GM12878 (cell line): ENCODE measurements around the gene CARD19. TPM values are rescaled to one million over a fixed set of nuclear protein-coding genes. Genes with fewer than 3 reads are reported as not detected.

Experiments
- ATAC-seq: fragments of 200-7000 bp; cut with Tn5 transposase; 3 replicates; pipeline ENCODE4 v1.9.1; 2020; ENCODE audit warnings: mild to moderate bottlenecking, moderate library complexity
- BruUV-seq: library from RNA; stranded (reverse); fragments of 400-500 nt; replicated peaks from 2 replicates; lab custom pipeline; 2021; lab: Mats Ljungman, UMichigan
- CTCF ChIA-PET: fragments of 300-600 bp; sonication (Branson Sonifier 250); formaldehyde crosslinking; extraction: SDS; loops from one replicate; lab custom pipeline; 2021; ENCODE audit warnings: inconsistent platforms; lab: Yijun Ruan, JAX
- POLR2A ChIA-PET: fragments of 350-600 bp; formaldehyde crosslinking; extraction: SDS; loops from one replicate; lab custom pipeline; 2021; ENCODE audit warnings: inconsistent platforms; lab: Charles Lee
- RAD21 ChIA-PET: fragments of 300-600 bp; sonication (Branson Sonifier 250); formaldehyde crosslinking; loops from one replicate; lab custom pipeline; 2023; ENCODE audit warnings: antibody characterized with exemption; ENCODE audit not compliant: unreplicated experiment; lab: Charles Lee
- SMC1A ChIA-PET: fragments of 300-600 bp; sonication (Branson Sonifier 250); formaldehyde crosslinking; loops from one replicate; lab custom pipeline; 2023; ENCODE audit not compliant: unreplicated experiment, uncharacterized antibody; lab: Charles Lee
- DNase-seq: peaks from one replicate; pipeline ENCODE4 v3.0.0-alpha.2; 2011; ENCODE audit warnings: low read depth, low spot score
- FAIRE-seq: peaks from 3 replicates; lab custom pipeline; 2011; peaks lifted over from hg19 to GRCh38; lab: Jason Lieb, UNC
- H2AFZ ChIP-seq: 2 replicates; pipeline ENCODE4 v1.6.0; 2011; ENCODE audit warnings: low read depth, low read length, control low read depth; ENCODE audit not compliant: control insufficient read depth
- H3K27ac ChIP-seq: 2 replicates; pipeline ENCODE4 v1.5.1; 2011; ENCODE audit warnings: control low read depth; ENCODE audit not compliant: control insufficient read depth, insufficient read depth
- H3K27me3 ChIP-seq, 2 experiments: replicated peaks in 1 of 2; 2 replicates each; pipeline versions ENCODE4 v1.6.0 to v1.6.1; 2011; ENCODE audit warnings: low read length in 1 of 2; ENCODE audit not compliant: control insufficient read depth in 2 of 2, insufficient read depth in 2 of 2
- H3K36me3 ChIP-seq, 2 experiments: 2 replicates each; pipeline ENCODE4 v1.5.1; 2011; ENCODE audit warnings: low read length in 1 of 2; ENCODE audit not compliant: control insufficient read depth in 2 of 2, insufficient read depth in 2 of 2
- H3K4me1 ChIP-seq: 2 replicates; pipeline ENCODE4 v1.6.1; 2011; ENCODE audit warnings: mild to moderate bottlenecking, low read length, moderate library complexity, mixed read lengths; ENCODE audit not compliant: control insufficient read depth, insufficient read depth
- H3K4me2 ChIP-seq: 2 replicates; pipeline ENCODE4 v1.6.0; 2011; ENCODE audit warnings: control low read depth; ENCODE audit not compliant: control insufficient read depth, insufficient read depth
- H3K4me3 ChIP-seq: fragments of 200-600 bp; sonication (generic); 2 replicates; pipeline ENCODE4 v1.5.1; 2016
- H3K79me2 ChIP-seq: 2 replicates; pipeline ENCODE4 v1.6.0; 2011; ENCODE audit warnings: low read length; ENCODE audit not compliant: control insufficient read depth, insufficient read depth
- H3K9ac ChIP-seq: 2 replicates; pipeline ENCODE4 v1.8.0; 2011; ENCODE audit warnings: low read length, control low read depth, mixed read lengths; ENCODE audit not compliant: control insufficient read depth, insufficient read depth
- H3K9me3 ChIP-seq: replicated peaks from 3 replicates; pipeline ENCODE4 v1.5.1; 2011; ENCODE audit warnings: mild to moderate bottlenecking, low read length; ENCODE audit not compliant: control insufficient read depth, insufficient read depth
- H4K20me1 ChIP-seq: 2 replicates; pipeline ENCODE4 v1.6.0; 2011; ENCODE audit not compliant: control insufficient read depth, insufficient read depth
- GABPA ChIP-seq: IDR thresholded peaks from 2 replicates; pipeline ENCODE4 v1.6.1; 2014; ENCODE audit warnings: antibody characterized with exemption, low read depth, mild to moderate bottlenecking, inconsistent platforms
- LARP7 ChIP-seq: fragments of 450-650 bp; IDR thresholded peaks from 2 replicates; pipeline ENCODE4 v1.6.1; 2017; ENCODE audit warnings: mild to moderate bottlenecking
- MTA2 ChIP-seq: fragments of 450-650 bp; IDR thresholded peaks from 2 replicates; pipeline ENCODE4 v1.6.1; 2016; ENCODE audit warnings: low read depth, mild to moderate bottlenecking, moderate library complexity
- NBN ChIP-seq: fragments of 450-650 bp; IDR thresholded peaks from 2 replicates; pipeline ENCODE4 v1.6.1; 2016
- NFIC ChIP-seq: IDR thresholded peaks from 2 replicates; pipeline ENCODE4 v1.6.1; 2012; ENCODE audit warnings: low read depth, mild to moderate bottlenecking, inconsistent platforms, low read length, moderate library complexity
- NR2C2 ChIP-seq: IDR thresholded peaks from 2 replicates; pipeline ENCODE4 v1.6.1; 2011; ENCODE audit warnings: borderline replicate concordance, low read depth; ENCODE audit not compliant: control insufficient read depth, insufficient read length
- NRF1 ChIP-seq: conservative IDR thresholded peaks from 2 replicates; pipeline ENCODE4 v1.6.1; 2011; ENCODE audit warnings: mild to moderate bottlenecking, low read depth, low read length, improper control_type of control experiment
- RB1 ChIP-seq: fragments of 450-650 bp; formaldehyde crosslinking; IDR thresholded peaks from 2 replicates; pipeline ENCODE4 v1.6.1; 2017; ENCODE audit warnings: mild to moderate bottlenecking, borderline replicate concordance
- SKIL ChIP-seq: fragments of 450-650 bp; IDR thresholded peaks from 2 replicates; pipeline ENCODE4 v1.6.1; 2017; ENCODE audit warnings: mild to moderate bottlenecking, low read depth, inconsistent platforms; ENCODE audit not compliant: poor library complexity, severe bottlenecking
- SMC3 ChIP-seq: IDR thresholded peaks from 2 replicates; pipeline ENCODE4 v1.6.1; 2011; ENCODE audit warnings: low read length, improper control_type of control experiment, borderline replicate concordance
- STAT1 ChIP-seq: fragments of 450-650 bp; conservative IDR thresholded peaks from 2 replicates; pipeline ENCODE4 v1.6.1; 2014; ENCODE audit warnings: antibody characterized with exemption, mild to moderate bottlenecking
- WRNIP1 ChIP-seq: IDR thresholded peaks from 2 replicates; pipeline ENCODE4 v1.6.1; 2011; ENCODE audit warnings: low read depth, low read length, improper control_type of control experiment, borderline replicate concordance
- WGBS: methylation state at CpG from one replicate; pipeline ENCODE4 v1.1.6; 2016; ENCODE audit warnings: low lambda C conversion rate; ENCODE audit not compliant: insufficient replicate concordance, insufficient coverage; ENCODE audit errors: missing lambda C conversion rate; 5-methylcytosine and 5-hydroxymethylcytosine counted together
- in situ Hi-C: fragments of 300-500 bp; cut with MboI; formaldehyde crosslinking; loops from 9 replicates; pipeline ENCODE4 v1.14.3; 2018; ENCODE audit warnings: mixed read lengths
- intact Hi-C: fragments of 100-400 bp; cut with micrococcal nuclease; formaldehyde crosslinking; loops from one replicate; pipeline ENCODE4 v1.14.2; 2022; ENCODE audit not compliant: unreplicated experiment
- polyA plus RNA-seq, 11 experiments: library from polyadenylated mRNA; depleted of rRNA in 4 of 11; unstranded in 6 of 11; stranded (reverse) in 5 of 11; fragments of >200 nt; fragmentation: Nextera tagmentation in 4 of 11; fragmentation: Illumina TruSeq in 1 of 11; extraction: Ambion mirVana in 4 of 11; extraction: Trizol in 1 of 11; gene quantifications; 1 replicate in 1 of 11; 2 replicates in 10 of 11; pipeline versions ENCODE4 v1.2.1 to v1.2.3, GENCODE V29; 2011 to 2016; ENCODE audit warnings: inconsistent platforms in 2 of 11, missing spikeins in 2 of 11, low read depth in 1 of 11
- total RNA-seq, 4 experiments: library from RNA; depleted of rRNA in 3 of 4; stranded (reverse); fragments of >200 nt in 3 of 4; fragmentation: Illumina TruSeq in 1 of 4; extraction: Trizol in 1 of 4; gene quantifications; 2 replicates each; pipeline versions ENCODE4 v1.2.1 to v1.2.3, GENCODE V29; 2013 to 2021
- TF ChIP-seq, protein P1 (sequence below): IDR thresholded peaks from 2 replicates; pipeline ENCODE4 v1.6.1; 2012; ENCODE audit warnings: low read depth, low read length, improper control_type of control experiment

The CARD19 gene
- total and polyA plus RNA-seq, 10 of the 15 experiments (the other 5 are each of a cell fraction or from before 2014, with no cell fraction given): 0.61 to 41.6 (median 19.9) TPM

DNA sequence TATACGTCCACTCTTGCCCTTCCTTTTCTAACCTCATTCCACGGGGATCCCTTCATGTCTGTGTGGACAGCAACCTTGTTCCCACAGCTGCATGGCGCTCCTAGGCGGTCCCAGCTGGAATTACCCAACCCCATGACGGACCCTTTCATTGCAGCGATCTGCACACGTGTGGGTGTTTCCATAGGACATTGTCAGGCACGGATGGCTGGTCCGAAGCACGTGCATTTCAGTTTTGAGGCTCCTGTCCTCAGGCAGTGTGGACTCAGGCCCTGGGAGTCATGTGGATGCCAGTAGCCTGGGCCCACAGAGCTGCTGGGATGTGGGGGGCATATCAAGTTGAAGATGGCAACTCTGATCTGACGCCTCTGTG lies 15.0 kb downstream of the CARD19 start:
- Histone ChIP-seq H4K20me1 (no peaks in the 10 kb centered on the region), H3K9me3 (no peaks in the 10 kb centered on the region), H3K79me2 (no peaks in the 10 kb centered on the region), H3K4me1 (peaks cover 12% of the 10 kb centered on the region), H2AFZ (no peak overlapping the region), H3K4me3 (no peak overlapping the region), H3K4me2 (no peak overlapping the region), H3K27ac (no peak overlapping the region), H3K9ac (no peak overlapping the region), H3K27me3 (no peaks in the 10 kb centered on the region), H3K36me3 (peaks cover 0 to 8% of the 10 kb centered on the region in 2 experiments; a peak in 2 of 4 replicates)
- intact Hi-C loops: no loop called here
- BruUV-seq: no TSS peak
- ATAC-seq: no peak
- RAD21 ChIA-PET: no interaction called here
- 78% methylated on average over 11 of the region's 11 CpGs for WGBS
- FAIRE-seq: no peak
- POLR2A ChIA-PET: no interaction called here
- in situ Hi-C loops: no loop called here
- SMC1A ChIA-PET: no interaction called here
- TF ChIP-seq NBN: no peak
- TF ChIP-seq SKIL: no peak
- CTCF ChIA-PET: interaction anchor here (1.5 kb wide), 1 partner anchor 192 kb away, joined by 6 read pairs; no protein-coding TSS in a partner anchor
- no peak for DNase-seq

- H3K4me3 ChIP-seq: no peak overlapping the region
- peaks cover 12% of the 10 kb centered on the region for H3K4me1 ChIP-seq
- no peak for ATAC-seq
- H4K20me1 ChIP-seq: no peaks in the 10 kb centered on the region
- H3K36me3 ChIP-seq: peaks cover 0 to 8% of the 10 kb centered on the region in 2 experiments; a peak in 2 of 4 replicates
- no peak overlapping the region for H3K4me2 ChIP-seq
- in situ Hi-C loops (no loop called here), intact Hi-C loops (no loop called here)
- H3K27ac ChIP-seq: no peak overlapping the region
- no peaks in the 10 kb centered on the region for H3K27me3 ChIP-seq
- no peak for FAIRE-seq
- ChIA-PET RAD21 (no interaction called here), CTCF (interaction anchor here (1.5 kb wide), 1 partner anchor 191 kb away, joined by 6 read pairs; no protein-coding TSS in a partner anchor), POLR2A (interaction anchor here (1.0 kb wide), 1 partner anchor 103 kb away, joined by 3 read pairs; no protein-coding TSS in a partner anchor), SMC1A (no interaction called here)
- H3K79me2 ChIP-seq: no peaks in the 10 kb centered on the region
- no peaks in the 10 kb centered on the region for H3K9me3 ChIP-seq
- DNase-seq: no peak
- H2AFZ ChIP-seq: no peak overlapping the region
- no TSS peak for BruUV-seq
- WGBS: 65% methylated on average over 18 of the region's 18 CpGs
- no peak overlapping the region for H3K9ac ChIP-seq
- TF ChIP-seq NRF1 (no peak), LARP7 (no peak), STAT1 (no peak), NBN (no peak), GABPA (no peak), MTA2 (no peak), RB1 (no peak), NFIC (no peak), SMC3 (no peak), WRNIP1 (no peak), NR2C2 (no peak)
- TF ChIP-seq, protein P1, sequence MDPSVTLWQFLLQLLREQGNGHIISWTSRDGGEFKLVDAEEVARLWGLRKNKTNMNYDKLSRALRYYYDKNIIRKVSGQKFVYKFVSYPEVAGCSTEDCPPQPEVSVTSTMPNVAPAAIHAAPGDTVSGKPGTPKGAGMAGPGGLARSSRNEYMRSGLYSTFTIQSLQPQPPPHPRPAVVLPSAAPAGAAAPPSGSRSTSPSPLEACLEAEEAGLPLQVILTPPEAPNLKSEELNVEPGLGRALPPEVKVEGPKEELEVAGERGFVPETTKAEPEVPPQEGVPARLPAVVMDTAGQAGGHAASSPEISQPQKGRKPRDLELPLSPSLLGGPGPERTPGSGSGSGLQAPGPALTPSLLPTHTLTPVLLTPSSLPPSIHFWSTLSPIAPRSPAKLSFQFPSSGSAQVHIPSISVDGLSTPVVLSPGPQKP: no peak
These were observed 15.5 kb downstream of the CARD19 start for GRCh38 chr9:93111371-93112115.
